Lower leg skin (tissue), 4 donors: ENCODE results near the gene CABP5. TPM values are rescaled to one million over a fixed set of nuclear protein-coding genes. Genes with fewer than 3 reads are reported as not detected.

Experiments used
- DNase-seq, 2 donors: peaks; one replicate each; pipeline ENCODE4 v3.0.0-alpha.2; 2019; ENCODE audit warnings: low spot score in 2 of 2
- H3K4me3 ChIP-seq: fragments of 200-600 bp; sonication (generic); 2 replicates; pipeline ENCODE4 v1.5.1; 2017; ENCODE audit warnings: mild to moderate bottlenecking, low read depth; ENCODE audit not compliant: poor library complexity, severe bottlenecking
- POLR2A ChIP-seq, 2 donors: fragments of 450-650 bp; IDR thresholded peaks; one replicate each; pipeline ENCODE4 v1.6.1; 2016 to 2017; ENCODE audit warnings: antibody characterized with exemption in 2 of 2, mild to moderate bottlenecking in 1 of 2, moderate library complexity in 1 of 2
- WGBS, 2 donors: methylation state at CpG; one replicate each; pipeline ENCODE4 v1.1.5; 2018; 5-methylcytosine and 5-hydroxymethylcytosine counted together
- intact Hi-C: fragments of 100-400 bp; cut with DNase I; formaldehyde crosslinking; loops from one replicate; pipeline ENCODE4 v1.15.0; 2023; ENCODE audit warnings: low total_unique reads
- total RNA-seq, 4 donors: library from RNA; depleted of rRNA; stranded (reverse); fragments of >200 nt; gene quantifications; one replicate each; pipeline ENCODE4 v1.1.0, GENCODE V29; 2016
- TF ChIP-seq, protein P1 (sequence below), 3 donors: fragments of 450-650 bp; IDR thresholded peaks; one replicate each; pipeline ENCODE4 v1.5.1; 2016; ENCODE audit warnings: antibody characterized with exemption in 3 of 3, mild to moderate bottlenecking in 3 of 3, moderate library complexity in 2 of 3

The CABP5 gene
- total RNA-seq, 4 donors from 2014 or later: not detected

DNA sequence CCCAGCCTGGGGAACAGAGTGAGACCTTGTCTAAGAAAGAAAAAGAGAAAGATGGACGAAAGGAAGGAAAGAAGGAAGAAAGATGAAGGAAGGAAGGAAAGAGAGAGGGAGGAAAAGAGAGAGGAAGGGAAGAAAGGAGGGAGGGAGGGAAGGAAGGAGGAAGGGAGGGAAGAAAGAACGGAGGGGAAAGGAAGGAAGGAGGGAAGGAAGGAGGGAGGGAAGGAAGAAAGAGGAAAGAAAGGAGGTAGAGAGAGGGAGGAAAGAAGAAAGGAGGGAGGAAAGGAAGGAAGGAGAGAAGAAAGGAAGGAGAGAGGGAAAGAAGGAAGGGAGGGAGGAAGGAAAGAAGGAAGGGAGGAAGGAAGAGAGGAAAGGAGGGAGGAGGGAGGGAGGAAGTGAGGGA, 20.9 kb downstream of the CABP5 start:
- DNase-seq: no peak
- TF ChIP-seq, protein P1, sequence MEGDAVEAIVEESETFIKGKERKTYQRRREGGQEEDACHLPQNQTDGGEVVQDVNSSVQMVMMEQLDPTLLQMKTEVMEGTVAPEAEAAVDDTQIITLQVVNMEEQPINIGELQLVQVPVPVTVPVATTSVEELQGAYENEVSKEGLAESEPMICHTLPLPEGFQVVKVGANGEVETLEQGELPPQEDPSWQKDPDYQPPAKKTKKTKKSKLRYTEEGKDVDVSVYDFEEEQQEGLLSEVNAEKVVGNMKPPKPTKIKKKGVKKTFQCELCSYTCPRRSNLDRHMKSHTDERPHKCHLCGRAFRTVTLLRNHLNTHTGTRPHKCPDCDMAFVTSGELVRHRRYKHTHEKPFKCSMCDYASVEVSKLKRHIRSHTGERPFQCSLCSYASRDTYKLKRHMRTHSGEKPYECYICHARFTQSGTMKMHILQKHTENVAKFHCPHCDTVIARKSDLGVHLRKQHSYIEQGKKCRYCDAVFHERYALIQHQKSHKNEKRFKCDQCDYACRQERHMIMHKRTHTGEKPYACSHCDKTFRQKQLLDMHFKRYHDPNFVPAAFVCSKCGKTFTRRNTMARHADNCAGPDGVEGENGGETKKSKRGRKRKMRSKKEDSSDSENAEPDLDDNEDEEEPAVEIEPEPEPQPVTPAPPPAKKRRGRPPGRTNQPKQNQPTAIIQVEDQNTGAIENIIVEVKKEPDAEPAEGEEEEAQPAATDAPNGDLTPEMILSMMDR (IDR thresholded peaks at IDR 0.05): no peak
- TF ChIP-seq POLR2A (IDR thresholded peaks at IDR 0.05): no peak
- no peak overlapping the region for H3K4me3 ChIP-seq
- intact Hi-C loops: no loop called here
- WGBS, 2 donors: 67 to 79% methylated on average over 2 of the region's 2 CpGs

DNA sequence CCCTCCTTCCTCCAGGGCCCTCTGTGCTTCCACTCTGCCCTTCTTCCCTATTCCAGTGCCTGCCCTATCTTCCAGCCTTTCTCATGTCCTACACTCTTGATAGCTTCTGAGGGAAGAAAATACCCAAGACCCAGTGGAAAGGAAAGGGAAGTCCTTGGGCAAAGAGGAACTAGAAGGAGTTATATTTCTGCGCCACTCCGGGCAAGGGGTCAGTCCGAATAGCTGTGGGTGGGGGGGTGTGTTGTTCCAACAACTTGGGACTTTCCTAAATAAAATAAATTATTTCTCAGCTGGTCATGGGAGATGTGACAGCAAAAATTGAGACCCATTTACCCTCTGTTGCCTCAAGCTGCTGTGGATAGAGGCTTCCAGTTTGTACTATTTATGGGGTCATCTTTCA, 23.2 kb downstream of the CABP5 start:
- no peak for DNase-seq
- WGBS, 2 donors: 58 to 79% methylated on average over 3 of the region's 3 CpGs
- no peak for TF ChIP-seq POLR2A (IDR thresholded peaks at IDR 0.05)
- TF ChIP-seq, protein P1 (IDR thresholded peaks at IDR 0.05): no peak
- intact Hi-C loops: no loop called here
- H3K4me3 ChIP-seq: no peak overlapping the region

DNA sequence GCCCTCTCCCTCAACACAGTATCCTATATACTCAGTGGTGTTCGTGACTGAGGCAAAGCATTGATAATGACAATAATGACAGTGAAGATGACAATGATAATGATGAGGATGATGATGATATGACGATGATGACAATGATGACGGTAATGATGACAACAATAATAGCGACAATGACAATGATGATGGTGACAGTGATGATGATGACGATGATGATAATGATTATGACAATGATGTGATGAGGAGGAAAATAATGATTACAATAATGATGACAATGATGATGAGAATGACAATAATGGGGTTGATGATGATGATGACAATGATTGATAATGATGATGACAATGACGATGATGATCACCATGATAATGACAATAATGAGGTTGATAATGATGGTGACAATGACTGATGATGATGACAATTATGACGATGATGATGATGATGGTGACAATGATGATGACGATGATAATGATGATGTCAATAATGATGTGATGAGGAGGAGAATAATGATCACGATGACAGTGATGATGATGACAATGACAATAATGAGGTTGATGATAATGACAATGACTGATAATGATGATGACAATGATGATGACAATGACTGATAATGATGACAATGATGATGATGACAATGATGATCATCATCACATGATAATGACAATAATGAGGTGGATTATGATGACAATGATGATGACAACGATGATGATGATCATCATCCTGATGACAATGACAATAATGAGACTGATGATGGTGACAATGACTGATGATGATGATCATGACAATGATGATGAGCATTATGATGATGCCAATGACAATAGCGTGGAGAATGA, 32.7 kb downstream of the CABP5 start:
- 90 to 91% methylated on average over 11 of the region's 11 CpGs for WGBS, 2 donors

DNA sequence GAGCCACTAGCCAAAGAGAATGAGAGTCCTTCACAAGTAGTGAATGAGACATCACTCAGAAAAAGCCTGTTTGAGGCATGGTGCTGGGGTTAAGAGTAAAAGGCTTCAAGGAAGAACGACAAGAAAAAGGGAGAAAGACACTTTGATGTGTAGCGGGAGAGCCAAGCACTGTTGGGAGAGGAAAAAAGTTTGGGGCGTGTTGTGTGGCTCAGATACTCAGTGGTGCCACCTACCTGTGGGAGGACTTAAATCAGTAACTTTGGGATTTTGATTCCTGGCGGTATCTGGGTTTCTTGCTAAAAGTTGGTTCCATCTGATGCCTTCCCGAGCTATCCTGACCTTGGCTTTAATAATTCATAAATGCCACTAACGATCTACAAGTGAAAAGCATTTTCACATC, 37.1 kb downstream of the CABP5 start:
- 67 to 87% methylated on average over 6 of the region's 6 CpGs for WGBS, 2 donors
- TF ChIP-seq POLR2A (IDR thresholded peaks at IDR 0.05): no peak
- TF ChIP-seq, protein P1 (IDR thresholded peaks at IDR 0.05): no peak

More for the DNA sequence above, 32.7 kb downstream of the CABP5 start:
- H3K4me3 ChIP-seq: no peak overlapping the region
- DNase-seq: no peak
- TF ChIP-seq, protein P1 (IDR thresholded peaks at IDR 0.05): no peak
- no peak for TF ChIP-seq POLR2A (IDR thresholded peaks at IDR 0.05)
- intact Hi-C loops: no loop called here

DNA sequence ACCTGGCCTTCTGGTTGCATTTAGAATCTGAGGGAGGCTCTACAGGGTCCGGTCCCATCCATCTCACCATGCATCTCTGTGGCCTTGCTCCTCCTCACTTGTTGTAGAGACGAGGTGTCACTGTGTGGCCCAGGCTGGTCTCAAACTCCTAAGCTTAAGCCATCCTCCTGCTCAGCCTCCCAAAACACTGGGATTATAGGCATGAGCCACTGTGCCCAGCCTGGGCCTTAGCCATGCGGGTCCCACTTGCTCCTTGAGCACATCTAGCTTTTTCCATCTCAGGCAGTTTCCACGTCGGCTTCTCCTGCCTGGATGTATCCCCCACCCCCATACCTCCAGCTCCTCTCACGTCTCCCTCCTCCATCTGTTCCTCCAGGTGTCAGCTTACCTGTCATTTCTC, 39.6 kb downstream of the CABP5 start:
- no peak overlapping the region for H3K4me3 ChIP-seq
- WGBS, 2 donors: 70 to 79% methylated on average over 6 of the region's 6 CpGs
- DNase-seq: no peak
- no peak for TF ChIP-seq POLR2A (IDR thresholded peaks at IDR 0.05)
- TF ChIP-seq, protein P1 (IDR thresholded peaks at IDR 0.05): no peak
- intact Hi-C loops: no loop called here

More for the DNA sequence above, 37.1 kb downstream of the CABP5 start:
- DNase-seq: no peak
- H3K4me3 ChIP-seq: no peak overlapping the region
- intact Hi-C loops: no loop called here
